KOPT-K1 (cell line): ENCODE data around the gene SIRT2.
A peak's percentile ranks its signal among the peaks of the same experiment; 100 is the strongest.

ENCODE experiments used
- H3K27ac ChIP-seq: fragments of 200-600 bp; sonication (generic); 2 replicates; pipeline ENCODE4 v1.5.1; 2016; ENCODE audit warnings: antibody characterized with exemption, mild to moderate bottlenecking, low read depth, low read length; ENCODE audit not compliant: poor library complexity, severe bottlenecking
- H3K36me3 ChIP-seq: fragments of 200-600 bp; sonication (generic); 2 replicates; pipeline ENCODE4 v1.5.1; 2017; ENCODE audit warnings: antibody characterized with exemption, mild to moderate bottlenecking, low read length, moderate library complexity; ENCODE audit not compliant: insufficient read depth
- H3K9me3 ChIP-seq: fragments of 200-600 bp; sonication (generic); 2 replicates; pipeline ENCODE4 v1.5.1; 2017; ENCODE audit warnings: antibody characterized with exemption, low read length, mild to moderate bottlenecking; ENCODE audit not compliant: insufficient read depth, poor library complexity, severe bottlenecking

SIRT2 gene

GRCh38 chr19:38850976-38851621 is 48.3 kb downstream of the SIRT2 start:
- Histone ChIP-seq H3K36me3 (peaks cover 30% of the 10 kb centered on the region), H3K9me3 (no peaks in the 10 kb centered on the region), H3K27ac (peak overlapping the region; percentile 99)

DNA sequence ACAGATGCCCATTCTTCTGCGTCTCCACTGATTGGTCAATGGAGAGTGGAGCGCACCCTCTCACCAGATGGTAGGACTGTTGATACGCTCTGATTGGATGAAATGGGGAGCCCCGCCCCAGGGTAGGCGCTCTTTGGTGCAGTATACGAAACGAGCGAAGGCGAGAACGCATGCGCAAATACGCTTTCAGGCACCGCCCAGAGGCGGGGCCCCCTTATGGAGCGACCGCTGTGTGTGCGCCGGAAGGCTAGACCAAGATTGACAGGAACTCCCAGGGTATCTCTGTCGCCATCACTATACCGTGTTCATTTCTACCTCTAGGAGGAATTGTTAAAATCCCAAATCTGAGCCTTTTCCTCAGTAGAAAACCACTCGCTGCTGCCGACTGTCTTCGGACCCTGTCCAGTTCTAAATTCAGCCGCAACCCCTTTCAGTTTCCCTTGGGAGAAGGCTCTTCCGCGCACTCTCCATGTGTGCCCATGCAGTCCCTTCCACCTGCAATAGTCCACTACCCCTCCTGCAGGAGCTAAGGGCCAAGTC is 48.9 kb downstream of the SIRT2 start:
- Histone ChIP-seq H3K27ac (peak overlapping the region; percentile 99), H3K9me3 (no peaks in the 10 kb centered on the region), H3K36me3 (peaks cover 35% of the 10 kb centered on the region)

DNA sequence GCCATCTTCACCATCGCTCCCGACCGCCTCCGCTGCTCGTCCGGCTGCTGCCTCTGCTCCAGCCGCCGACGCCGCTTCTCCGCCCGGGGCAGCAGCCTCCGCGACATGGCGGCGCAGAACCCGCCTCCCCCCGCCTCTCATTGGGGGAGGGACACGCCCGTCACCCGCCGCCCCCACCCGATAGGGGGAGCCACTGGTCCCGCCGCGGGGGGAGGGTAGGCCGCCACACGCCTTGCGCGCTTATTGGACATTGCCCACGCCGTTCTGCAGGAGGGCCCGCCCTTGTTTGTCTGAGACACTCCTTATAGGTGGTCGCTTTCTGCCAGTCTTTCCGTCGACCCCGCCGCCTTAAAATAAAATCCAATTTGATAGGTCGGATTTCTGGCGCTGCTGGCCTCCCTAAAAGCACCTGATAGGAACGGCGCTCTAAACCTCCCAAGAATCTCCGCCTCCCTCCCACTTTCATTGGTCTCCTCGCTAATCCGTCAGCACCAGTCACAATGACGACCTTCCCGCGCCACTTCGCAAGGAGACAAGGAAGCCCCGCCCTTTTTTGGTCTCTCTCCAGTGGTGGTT is 49.5 kb downstream of the SIRT2 start, which contains the start of gene HNRNPL:
Gene HNRNPL (minus strand): TSS at position 127 of the 576 bp plus-strand sequence. CDS start 20 bp downstream, at position 107.
- H3K36me3 ChIP-seq: peaks cover 41% of the 10 kb centered on the region
- H3K27ac ChIP-seq: peak within 1 kb of the TSS; percentile 99
- no peaks in the 10 kb centered on the region for H3K9me3 ChIP-seq

- Histone ChIP-seq H3K27ac (peak overlapping the region; percentile 99), H3K36me3 (peaks cover 48% of the 10 kb centered on the region), H3K9me3 (no peaks in the 10 kb centered on the region)
These were observed 50.1 kb downstream of the SIRT2 start for GRCh38 chr19:38849147-38849859.

DNA sequence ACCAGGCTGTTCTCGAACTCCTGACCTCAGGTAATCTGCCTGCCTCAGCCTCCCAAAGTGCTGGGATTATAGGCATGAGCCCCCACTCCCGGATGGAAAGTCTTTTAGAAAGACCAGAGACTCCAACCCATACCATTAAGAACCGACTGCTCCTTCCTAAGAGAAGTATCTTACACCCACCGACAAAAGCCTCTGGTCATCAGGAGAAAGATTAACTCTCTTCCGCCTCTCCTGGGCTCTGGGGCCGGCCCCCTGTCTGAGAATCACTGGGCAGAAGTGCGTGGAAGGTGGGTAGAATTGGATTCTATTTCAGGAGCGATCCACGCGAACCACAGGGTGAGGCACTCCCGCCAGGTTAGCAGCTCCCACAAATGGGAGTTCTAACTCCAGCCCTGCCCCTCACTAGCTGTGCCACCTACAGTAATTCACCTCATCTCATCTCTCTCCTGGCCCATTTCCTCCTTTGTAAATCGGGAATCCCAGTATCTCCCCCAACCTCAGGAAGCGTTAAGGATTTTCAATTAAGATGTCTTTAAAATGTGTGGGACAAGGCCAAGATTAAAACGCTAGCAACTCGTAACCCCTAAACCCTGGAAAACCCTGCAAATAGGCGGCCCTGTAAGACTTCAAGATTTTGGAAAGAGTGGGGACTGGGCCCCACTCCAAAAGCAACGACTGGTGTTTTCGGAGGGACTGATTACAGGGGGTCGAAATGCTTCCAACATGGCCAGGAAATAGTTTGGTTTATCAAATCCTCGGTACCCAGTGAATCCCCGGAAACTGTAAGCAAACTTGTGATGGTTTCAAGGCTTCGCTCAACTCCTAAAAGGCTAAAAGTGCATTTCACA is 50.9 kb downstream of the SIRT2 start:
- no peaks in the 10 kb centered on the region for H3K9me3 ChIP-seq
- peak overlapping the region; percentile 99 for H3K27ac ChIP-seq
- peaks cover 55% of the 10 kb centered on the region for H3K36me3 ChIP-seq

- peaks cover 80% of the 10 kb centered on the region for H3K36me3 ChIP-seq
- no peaks in the 10 kb centered on the region for H3K9me3 ChIP-seq
- H3K27ac ChIP-seq: no peak overlapping the region
These were observed 53.3 kb downstream of the SIRT2 start for GRCh38 chr19:38846097-38846496.

DNA sequence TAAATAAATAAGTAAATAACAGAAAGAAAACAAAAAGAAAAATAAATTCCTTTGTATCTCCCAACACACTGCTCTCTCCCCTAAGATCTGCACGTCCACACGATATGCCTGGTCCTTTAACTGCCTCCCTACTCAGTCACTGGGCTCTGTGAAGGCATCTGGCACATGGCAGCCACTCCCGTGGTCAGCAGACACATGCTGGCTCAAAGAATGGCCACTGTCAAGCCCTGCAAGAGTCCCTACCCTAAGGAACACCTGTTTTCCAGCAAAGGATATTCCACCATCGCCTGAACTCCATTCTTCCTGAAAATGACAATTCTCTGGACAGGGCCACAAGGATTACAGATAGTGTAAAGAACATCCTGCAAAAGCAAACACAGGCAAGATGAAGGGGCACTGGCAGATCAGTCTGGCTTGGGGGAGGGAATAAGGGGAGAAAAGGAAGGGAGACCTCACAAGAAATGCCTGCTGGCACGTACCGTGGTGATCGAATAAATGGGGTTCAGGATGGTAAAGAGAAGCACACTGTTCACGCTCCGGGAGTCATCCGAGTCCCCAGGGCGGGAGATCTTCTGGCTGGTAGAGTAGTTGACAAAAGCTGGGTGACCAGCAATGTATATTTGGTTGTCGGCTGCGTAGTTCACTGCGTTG is 53.9 kb downstream of the SIRT2 start:
- H3K9me3 ChIP-seq: no peaks in the 10 kb centered on the region
- H3K36me3 ChIP-seq: peaks cover 86% of the 10 kb centered on the region
- no peak overlapping the region for H3K27ac ChIP-seq

- H3K36me3 ChIP-seq: peaks cover 99% of the 10 kb centered on the region
- H3K9me3 ChIP-seq: no peaks in the 10 kb centered on the region
- H3K27ac ChIP-seq: no peak overlapping the region
These were observed 55.2 kb downstream of the SIRT2 start for GRCh38 chr19:38844093-38844686.

GRCh38 chr19:38843175-38843758 is 56.2 kb downstream of the SIRT2 start:
- H3K36me3 ChIP-seq: peaks cover 100% of the 10 kb centered on the region
- H3K27ac ChIP-seq: no peak overlapping the region
- H3K9me3 ChIP-seq: no peaks in the 10 kb centered on the region

- Histone ChIP-seq H3K27ac (peak overlapping the region; percentile 10), H3K36me3 (peaks cover 100% of the 10 kb centered on the region), H3K9me3 (no peaks in the 10 kb centered on the region)
These were observed 56.8 kb downstream of the SIRT2 start for GRCh38 chr19:38842439-38843174.

GRCh38 chr19:38841787-38842438 is 57.5 kb downstream of the SIRT2 start:
- no peaks in the 10 kb centered on the region for H3K9me3 ChIP-seq
- H3K27ac ChIP-seq: peak overlapping the region; percentile 10
- peaks cover 100% of the 10 kb centered on the region for H3K36me3 ChIP-seq

DNA sequence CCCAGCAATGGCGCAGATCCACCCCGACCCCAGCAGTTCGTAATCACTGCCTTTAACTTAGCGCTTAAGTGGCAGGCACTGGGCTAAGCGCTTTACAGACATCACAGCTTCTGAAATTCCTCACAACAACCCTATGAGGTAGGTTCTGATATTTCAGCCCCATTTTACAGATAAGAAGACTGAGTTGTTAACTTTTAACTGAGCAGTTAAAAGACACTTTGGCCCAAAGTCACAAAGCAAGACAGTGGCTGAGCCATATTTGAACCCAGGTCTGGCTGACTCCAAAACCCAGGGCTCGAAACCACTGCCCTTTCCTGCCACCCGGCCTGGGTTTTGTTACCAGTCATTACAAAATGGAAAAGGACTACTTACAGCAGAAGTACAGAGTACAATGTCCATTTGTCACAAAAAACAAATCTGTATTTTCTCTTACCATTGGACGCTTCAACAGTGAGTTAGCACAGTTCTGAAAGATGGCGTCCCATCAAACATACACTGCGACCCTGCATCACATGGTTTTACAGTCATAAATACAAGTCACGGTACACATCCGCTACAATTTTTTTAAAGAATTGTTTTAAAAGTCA is 58.1 kb downstream of the SIRT2 start:
- Histone ChIP-seq H3K27ac (no peak overlapping the region), H3K9me3 (no peaks in the 10 kb centered on the region), H3K36me3 (peaks cover 100% of the 10 kb centered on the region)
